HEK293T (cell line): ENCODE data around the gene HTR3E.

ENCODE experiments used
- BHLHE40 ChIP-seq: fragments of 450-650 bp; IDR thresholded peaks from 2 replicates; pipeline ENCODE4 v1.6.1; 2016; ENCODE audit warnings: mild to moderate bottlenecking, moderate library complexity, borderline replicate concordance
- CTBP1 ChIP-seq: fragments of 450-650 bp; IDR thresholded peaks from 2 replicates; pipeline ENCODE4 v1.6.1; 2016; ENCODE audit warnings: borderline replicate concordance
- ELF4 ChIP-seq: fragments of 450-650 bp; IDR thresholded peaks from 2 replicates; pipeline ENCODE4 v1.6.1; 2017; ENCODE audit warnings: antibody characterized with exemption
- FOXA1 ChIP-seq: fragments of 450-650 bp; IDR thresholded peaks from 2 replicates; pipeline ENCODE4 v1.6.1; 2016; ENCODE audit warnings: mild to moderate bottlenecking
- HDGF ChIP-seq: fragments of 450-650 bp; IDR thresholded peaks from 2 replicates; pipeline ENCODE4 v1.6.1; 2017; ENCODE audit warnings: antibody characterized with exemption, borderline replicate concordance
- NFRKB ChIP-seq: fragments of 450-650 bp; IDR thresholded peaks from 2 replicates; pipeline ENCODE4 v1.6.1; 2016; ENCODE audit warnings: mild to moderate bottlenecking, moderate library complexity
- SP1 ChIP-seq: fragments of 450-650 bp; IDR thresholded peaks from 2 replicates; pipeline ENCODE4 v1.6.1; 2017
- SUZ12 ChIP-seq: fragments of 450-650 bp; IDR thresholded peaks from 2 replicates; pipeline ENCODE4 v1.6.1; 2016; ENCODE audit warnings: mild to moderate bottlenecking
- ZNF384 ChIP-seq: fragments of 450-650 bp; IDR thresholded peaks from 2 replicates; pipeline ENCODE4 v1.6.1; 2016
- TF ChIP-seq, protein P1 (sequence below): fragments of 450-650 bp; IDR thresholded peaks from 2 replicates; pipeline ENCODE4 v1.6.1; 2016

DNA sequence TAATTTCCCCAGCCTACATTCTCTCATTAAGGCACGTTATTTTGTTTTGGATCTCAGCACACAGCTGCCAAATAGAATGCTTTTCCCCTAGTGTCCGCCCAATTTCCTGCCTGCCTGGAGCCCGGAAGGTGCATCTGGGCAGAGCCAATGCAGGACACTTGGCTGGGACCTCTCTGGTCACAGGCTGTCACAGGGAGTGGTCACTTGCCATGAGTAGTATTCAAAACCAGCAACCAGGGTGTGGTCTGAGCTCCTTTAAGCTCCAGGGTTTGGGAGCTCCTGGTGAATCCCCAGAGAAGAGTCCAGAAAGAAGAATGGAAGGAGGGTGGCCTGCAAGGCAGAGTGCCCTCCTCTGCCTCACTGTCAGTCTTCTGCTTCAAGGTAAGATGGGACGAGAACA lies 44.1 kb upstream of the HTR3E start, which contains the start of gene HTR3C:
- TF ChIP-seq FOXA1 (no peak), BHLHE40 (no peak), SUZ12 (no peak), NFRKB (no peak), ELF4 (no peak), SP1 (no peak), CTBP1 (no peak), HDGF (no peak), ZNF384 (no peak)
- TF ChIP-seq, protein P1, sequence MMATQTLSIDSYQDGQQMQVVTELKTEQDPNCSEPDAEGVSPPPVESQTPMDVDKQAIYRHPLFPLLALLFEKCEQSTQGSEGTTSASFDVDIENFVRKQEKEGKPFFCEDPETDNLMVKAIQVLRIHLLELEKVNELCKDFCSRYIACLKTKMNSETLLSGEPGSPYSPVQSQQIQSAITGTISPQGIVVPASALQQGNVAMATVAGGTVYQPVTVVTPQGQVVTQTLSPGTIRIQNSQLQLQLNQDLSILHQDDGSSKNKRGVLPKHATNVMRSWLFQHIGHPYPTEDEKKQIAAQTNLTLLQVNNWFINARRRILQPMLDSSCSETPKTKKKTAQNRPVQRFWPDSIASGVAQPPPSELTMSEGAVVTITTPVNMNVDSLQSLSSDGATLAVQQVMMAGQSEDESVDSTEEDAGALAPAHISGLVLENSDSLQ, result no peak
